HG03460 (cell line): Measurements from ENCODE around the gene NEDD4L.
"Not testable (repeated sequence)": the region's sequence is repeated elsewhere in the genome, so short reads cannot be mapped to it uniquely, and the experiment has no call there.

Experiments
- ATAC-seq: cut with Tn5 transposase; IDR thresholded peaks from one replicate; pipeline ENCODE4 v1.9.1; 2021; ENCODE audit not compliant: unreplicated experiment

Gene NEDD4L

DNA sequence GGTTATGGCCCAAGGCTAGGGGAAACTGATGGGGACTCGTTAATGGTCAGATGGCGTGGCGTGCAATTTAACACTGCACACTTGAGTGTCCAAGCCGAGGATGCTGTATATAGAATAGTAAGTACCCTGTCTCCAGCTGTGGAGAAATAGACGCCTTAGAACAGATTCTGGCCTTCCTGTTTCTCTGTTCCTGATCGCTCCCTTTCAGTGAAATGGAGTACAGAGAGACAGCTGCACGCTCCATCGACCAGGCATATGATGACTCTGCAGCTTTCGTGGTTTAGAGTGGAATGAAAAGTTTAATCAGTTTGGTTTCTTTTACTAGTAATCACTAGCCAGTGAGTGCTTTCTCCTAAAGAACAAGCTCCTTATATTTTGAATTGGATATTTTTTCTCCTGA lies 213.4 kb downstream of the NEDD4L start:
- ATAC-seq: no peak

DNA sequence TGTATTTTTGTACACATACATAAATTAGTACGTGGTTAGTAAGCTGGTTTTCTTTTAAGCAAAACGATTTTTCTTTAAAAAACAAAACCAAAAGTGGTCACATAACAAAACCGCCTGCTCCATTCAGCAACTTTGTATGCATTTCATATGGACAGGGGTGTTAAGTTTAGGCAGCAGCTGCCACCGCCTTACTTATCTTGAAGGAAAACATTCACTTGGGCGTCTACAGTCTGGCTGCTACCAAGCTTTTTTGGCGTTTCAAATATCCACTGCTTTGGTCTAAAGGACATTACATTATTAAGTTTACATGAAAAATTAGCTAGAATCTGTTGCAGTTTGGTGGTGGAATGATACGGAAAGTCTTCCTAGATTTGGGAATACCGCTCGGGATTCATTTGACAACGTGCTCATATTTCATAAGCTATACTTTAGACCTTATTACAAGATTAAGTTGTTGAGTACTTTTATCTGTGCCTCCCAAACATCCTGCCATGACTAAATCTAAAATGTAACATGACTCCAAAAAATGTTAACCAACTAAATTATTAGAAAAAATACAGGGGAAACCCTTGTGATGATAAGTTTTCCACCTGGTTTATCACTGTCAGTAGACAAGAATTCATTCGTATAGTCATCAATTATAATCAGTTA lies 214.8 kb downstream of the NEDD4L start:
- ATAC-seq: no peak

DNA sequence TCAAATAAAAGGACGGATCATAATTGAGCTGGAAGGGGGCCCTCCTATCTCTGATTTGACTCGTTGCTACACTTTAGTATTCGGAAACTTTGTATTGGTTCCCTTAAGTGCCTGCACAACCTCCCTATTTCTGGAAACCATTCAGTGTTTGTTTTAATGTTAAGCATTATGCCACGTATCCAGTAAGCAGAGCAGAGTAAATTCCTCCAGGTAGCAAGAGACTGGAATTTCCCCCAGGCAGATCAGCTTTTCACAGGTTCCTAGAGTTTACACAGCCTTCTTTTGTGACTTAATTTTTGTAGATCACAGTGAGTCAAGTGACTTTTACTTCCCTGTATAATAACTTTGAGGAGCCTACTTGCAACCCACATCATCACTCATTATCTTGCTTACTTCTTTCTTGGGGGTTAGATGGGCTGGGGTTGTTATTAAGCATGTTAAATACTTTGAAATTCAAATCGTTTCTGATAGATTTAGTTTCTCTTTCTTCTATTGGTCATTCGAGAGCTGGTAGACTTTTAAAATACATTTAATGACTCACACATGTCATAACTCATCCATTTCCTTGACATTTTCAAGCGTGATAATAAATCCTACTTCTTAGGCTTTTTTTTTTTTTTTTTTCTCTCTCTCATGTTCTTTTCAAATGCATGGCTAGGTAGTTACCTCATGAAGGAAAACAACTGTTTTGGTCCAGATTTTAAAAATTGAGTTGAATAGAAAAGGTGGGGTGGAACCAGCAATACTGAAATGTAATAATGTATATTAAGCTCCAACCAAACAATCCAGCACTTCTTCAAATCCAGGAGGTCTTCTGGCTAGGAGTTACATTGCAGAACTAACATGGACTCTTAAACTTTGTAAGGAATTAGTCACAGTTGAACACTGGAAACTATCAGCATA lies 219.3 kb downstream of the NEDD4L start:
- ATAC-seq: no peak

DNA sequence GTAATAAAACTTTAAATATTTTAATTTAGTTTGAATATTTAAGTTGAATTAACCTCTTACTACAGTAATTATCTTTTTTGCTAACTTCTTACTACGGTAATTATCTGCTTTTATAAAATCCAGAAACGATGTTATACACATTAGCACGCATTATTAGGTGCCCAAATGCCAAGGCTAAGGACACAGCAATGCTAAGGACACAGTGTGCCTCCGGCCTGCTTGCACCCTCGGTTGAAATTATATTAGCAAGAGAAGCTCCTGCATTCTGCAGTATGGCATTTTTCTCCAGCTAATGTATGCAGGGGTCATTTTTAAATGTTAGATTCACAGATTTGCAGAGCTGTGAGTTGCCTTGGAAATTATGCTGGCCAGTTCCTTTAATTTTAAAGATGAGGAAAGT lies 220.0 kb downstream of the NEDD4L start:
- no peak for ATAC-seq

DNA sequence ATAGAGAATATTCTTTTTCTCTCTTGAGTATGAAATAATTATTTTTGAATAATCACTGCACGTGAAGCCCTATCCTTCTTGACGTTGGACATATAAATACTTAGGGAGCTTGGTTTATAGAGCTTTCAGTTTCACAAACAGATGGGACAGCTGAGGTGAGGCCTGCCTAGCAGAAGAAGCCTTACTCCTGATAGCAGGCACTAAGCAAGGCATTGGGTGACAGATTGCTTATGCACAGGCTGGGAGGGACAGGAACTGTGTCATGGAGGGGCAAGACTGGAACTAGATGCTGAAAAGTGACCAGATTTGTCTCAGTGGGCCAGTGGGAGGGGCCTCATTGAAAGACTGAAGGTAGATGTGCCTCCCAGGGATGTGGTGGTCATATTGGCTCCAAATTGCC lies 220.8 kb downstream of the NEDD4L start:
- no peak for ATAC-seq

DNA sequence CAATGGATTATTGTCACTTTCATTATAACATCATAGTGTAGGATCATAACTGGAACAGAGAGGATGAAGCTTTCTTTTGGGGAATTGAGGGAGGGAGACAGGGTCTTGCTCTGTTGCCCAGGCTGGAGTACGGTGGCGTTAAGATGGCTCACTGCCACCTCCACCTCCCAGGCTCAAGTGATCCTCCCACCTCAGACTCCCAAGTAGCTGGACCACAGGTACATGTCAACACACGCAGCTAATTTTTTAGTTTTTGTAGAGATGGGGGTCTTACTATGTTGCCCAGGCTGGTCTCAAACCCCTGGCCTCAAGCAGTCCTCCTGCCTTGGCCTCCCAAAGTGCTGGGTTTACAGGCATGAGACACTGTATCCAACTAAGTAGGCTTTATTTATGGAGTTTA lies 221.5 kb downstream of the NEDD4L start:
- ATAC-seq: not testable (repeated sequence)

DNA sequence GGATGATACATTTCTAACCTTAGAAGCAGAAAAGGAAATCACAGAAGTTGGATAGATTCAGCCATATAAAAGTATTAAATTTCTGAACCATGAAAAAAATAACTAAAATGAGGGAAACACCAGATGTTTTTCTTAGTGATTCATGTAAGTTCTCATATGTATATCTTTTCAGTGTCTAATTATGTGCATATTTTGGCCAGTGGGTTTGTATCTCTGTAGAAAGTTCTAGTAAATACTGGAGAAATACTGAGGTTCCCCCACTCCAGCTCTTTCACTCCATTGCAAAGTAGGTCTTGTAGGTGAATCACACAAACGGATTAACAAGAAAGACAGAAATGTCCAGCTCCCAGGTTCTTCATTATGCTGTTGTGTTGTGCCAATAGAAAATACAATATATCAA lies 222.3 kb downstream of the NEDD4L start:
- no peak for ATAC-seq

DNA sequence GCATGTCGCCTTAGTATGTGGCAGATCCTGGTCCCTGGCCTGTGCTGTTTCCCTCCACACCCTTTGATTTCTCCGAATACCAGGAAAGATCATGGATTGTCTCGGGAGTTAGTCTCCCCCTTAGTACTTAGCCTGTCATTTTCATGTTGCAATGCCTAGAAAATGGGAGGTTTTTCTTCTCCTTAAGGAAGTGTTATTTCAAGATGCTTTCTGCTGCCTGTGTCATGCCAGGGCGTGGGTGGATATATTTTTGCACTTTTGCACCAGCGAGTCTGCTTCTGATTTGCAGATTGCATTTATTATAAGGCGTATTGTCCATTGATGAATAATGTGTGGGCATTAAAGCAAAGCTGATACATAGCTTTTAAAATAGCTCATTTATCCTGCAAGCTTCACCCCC lies 223.5 kb downstream of the NEDD4L start:
- no peak for ATAC-seq

DNA sequence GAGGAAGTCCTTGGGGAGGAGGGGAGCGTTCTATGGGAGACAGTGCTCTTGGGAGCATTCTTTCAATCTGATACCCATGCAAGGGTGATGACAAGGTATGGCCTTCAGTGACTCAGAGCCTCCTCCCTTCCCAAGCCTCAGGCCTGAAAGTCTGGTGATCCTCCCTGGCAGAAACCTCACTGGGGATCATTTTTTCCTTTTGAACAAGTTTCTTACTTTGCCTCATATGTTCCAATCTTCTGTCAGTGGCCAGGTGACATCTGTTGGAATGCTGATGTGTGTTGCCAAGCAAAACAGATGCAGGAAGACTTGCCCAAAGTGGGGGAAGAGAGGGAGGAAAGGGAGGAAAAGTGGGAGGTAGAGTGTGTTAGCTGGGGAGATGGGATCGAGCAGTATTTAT lies 224.8 kb downstream of the NEDD4L start:
- no peak for ATAC-seq

DNA sequence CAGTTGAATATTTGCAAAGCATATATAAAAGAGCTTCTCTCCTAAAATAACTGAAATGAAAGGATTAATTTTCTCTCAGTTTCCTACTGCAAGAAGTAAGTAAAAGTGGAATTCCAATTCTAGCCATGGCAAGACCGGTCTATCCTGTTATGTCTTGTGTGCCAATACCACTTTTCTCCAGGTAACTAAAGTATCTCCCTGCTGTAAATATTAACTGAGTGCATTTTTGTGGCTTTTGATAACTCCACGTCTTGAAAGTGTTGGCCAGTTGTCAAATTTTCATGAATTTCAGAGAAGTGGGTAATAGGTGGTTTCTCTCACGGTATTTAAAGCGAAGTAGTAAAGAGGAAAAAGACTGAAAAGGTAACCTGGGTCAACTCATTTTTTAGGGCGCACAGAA lies 225.9 kb downstream of the NEDD4L start:
- ATAC-seq: no peak

DNA sequence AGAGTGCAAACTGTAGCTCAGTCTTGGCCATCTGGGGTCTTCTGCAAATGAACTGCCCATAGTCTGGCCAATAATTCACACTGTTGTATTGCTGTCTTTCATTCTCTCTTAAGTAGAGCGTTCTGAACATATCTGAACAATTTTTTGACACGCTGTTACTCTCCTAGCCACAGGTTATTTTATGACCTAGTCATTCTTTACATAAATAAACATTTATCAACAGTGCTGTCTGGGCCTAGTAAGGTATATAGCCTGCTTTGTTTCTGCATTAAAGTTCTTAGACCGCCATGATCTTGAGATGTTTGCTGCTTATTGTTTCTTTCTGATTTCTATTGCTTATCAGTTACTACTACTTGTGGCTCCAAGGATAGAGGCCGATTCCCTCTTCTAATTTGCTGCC lies 226.4 kb downstream of the NEDD4L start:
- ATAC-seq: no peak

DNA sequence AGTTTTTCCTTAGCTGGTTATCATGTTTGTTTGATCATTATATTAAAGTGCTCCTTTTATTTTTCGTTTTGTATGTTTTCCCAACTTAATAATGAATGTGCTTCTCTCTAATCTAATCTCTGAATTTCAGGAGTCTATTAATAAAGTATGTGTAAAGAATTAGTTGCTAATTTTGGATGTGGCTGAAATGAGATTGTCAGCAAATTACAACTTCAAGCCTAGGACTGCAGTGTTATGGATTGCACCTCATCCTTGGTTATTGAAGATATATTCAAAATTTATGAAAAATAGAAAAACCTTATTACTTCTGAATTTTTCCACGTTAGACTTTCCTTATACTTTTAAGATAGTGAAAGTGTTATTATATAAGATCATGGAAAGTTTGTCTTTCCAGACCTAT lies 227.7 kb downstream of the NEDD4L start:
- no peak for ATAC-seq

DNA sequence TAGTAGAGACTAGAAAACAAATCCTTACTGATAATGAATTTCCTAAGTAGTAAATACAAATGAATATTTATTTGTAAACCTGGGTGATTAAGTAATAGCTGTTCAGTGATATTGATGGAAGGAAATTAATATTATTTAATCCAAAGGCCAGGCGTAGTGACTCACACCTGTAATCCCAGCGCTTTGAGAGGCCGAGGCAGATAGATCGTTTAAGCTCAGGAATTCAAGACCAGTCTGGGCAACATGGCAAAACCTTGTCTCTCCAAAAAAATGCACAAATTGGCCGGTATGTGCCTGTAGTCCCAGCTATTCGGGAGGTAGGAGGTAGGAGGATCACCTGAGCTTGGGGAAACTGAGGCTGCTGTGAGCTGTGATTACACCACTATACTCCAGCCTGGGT lies 228.2 kb downstream of the NEDD4L start:
- no peak for ATAC-seq

DNA sequence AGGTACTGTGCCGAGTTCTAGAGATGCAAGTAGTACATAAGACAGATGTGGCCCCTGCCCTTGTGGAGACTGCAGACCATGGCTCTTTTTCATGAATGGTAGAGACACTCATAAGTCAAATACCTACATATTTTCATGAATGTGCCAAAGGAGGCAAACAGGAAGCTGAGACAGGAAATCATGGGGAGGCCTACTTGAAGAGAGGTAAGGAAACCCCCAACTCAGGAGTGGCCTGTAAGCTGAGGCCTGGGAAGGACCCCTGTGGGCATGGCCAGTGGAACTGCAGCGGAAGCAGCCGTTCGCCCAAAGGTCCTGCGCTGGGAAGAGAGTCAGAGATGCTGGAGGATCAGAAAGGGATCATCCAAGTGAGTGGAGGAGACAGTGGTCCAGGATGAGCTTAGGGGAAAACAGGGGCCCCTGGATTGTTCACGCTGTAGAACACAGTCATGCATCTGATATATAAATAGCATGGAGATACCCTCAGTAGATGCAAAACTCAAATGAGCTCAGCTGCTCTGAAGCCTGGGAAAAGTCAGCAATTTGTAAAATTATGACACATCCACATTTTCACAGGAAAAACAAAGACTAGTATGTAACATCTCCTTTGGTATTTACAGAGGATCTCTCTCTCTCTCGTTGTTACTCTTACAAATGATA lies 228.9 kb downstream of the NEDD4L start:
- ATAC-seq: no peak

DNA sequence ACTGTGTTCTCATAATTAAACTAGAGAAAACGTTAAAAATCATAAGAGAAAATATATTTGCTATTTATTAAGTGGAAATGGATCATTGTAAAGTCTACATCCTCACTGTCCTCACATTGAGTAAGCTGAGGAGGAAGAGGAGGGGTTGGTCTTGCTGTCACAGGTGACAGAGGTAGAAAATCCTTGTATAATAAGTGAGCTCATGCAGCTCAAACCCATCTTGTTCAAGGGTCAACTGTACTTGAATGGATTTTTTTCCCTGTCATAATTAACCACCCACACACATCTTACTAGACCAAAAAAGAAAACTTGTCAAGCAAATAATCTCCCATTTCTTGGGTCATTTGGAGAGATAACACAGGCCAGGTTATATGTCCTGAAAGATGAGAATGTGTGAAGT lies 231.2 kb downstream of the NEDD4L start:
- ATAC-seq: no peak

DNA sequence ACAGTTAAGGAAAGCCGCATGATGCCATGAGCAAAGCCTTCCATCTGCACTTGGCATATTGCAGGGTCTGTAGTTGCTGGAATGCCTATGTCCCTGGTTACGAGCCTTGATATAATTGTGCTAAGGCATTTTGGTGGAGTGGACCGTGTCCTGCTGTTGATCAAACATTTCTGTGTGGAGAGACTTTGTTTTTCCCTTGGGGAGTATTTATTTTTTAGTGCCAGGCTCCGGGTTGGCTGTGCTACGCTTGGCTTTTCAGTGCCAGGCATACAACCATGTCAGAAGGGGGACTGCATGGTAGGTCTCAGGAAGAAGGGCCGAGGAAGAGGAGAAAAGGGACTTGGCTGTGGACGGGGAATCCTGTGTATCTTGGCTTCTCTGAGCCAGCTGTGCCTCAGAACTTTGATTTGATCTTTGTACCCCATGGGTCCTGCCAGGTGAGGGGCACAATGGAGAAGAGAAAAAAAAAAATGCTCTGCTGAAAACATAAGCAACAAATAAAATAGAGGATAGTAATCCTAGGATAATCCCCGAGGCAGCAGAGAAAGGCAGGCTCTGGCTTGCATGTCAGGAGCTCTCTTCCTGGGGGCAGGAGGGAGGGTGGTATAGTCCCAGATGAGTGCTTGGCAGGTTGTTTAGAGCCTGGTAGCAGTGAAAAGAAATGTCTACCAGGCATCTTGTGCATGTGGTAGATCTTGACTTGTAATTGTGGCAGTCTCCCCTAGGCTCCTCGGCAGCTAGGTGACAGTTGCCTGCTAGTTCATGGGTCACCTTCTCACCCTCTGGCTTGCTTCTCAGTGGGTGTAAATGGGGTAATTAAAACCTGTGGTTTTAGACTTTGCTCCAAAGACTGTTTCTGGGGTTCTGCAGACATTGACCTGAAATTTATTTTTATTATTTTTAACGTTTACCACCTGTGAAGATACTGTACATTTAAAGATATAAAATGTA lies 233.0 kb downstream of the NEDD4L start:
- ATAC-seq: no peak

DNA sequence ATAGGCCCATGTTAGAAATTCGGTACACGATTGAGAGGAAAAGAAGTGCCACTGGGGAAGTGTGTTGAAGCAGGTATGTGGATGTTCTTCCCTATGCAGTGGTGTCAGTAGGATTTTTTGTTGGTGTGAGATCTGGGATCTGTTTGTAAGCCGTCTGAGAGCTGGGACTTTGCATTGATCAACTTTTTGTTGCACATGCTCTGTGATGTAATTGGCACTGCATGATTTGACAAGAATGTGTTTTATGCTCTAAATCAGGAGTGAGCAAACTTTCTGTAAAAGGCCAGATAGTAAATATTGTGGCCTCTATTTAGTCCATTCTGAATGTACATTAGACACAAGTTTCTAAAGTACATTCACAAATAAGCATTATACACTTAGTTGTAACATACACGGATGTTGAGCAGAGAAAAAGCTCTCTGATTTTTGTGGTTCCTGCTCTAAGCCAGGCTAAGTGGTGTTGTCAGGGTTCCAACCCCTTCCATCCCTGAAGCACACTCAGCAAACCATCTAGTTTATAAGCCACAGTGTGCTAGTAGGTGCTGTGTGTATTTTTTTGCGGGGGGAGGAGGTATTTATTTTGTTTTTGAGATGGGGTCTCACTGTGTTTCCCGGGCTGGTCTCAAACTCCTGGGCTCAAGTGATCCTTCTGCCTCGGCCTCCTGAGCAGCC lies 235.6 kb downstream of the NEDD4L start:
- no peak for ATAC-seq

DNA sequence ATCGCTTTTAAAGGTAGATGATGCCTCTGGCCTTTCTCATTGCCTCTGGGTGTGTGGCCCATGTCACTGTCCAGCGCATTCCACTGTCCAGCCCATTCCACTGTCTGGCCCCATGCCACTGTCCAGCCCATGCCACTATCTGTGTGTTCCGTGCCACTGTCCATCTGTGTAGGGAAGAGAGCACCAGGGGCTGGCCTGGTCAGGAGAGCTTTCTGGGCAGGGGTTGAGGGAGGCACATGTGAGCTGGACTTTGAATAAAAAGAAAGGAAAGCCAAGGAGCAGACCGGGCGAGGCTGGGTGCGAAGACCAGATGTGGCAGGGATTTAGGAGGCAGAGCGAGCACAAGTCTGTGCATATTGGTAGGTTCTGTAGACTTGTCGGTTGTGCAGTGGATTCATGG lies 236.2 kb downstream of the NEDD4L start:
- no peak for ATAC-seq

DNA sequence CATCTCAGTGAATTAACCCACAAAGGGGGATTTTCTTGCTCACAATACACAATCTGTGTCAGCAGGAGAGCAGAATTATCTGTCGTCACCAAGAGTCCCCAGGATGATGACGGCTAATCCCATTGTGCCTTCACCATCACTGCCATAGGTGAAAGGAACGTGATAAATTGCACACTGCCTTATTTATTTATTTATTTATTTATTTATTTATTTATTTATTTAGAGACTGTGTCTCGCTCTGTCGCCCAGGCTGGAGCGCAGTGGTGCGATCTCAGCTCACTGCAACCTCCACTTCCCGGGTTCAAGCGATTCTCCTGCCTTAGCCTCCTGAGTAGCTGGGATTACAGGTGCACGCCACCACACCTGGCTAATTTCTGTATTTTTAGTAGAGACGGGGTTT lies 238.8 kb downstream of the NEDD4L start:
- not testable (repeated sequence) for ATAC-seq

DNA sequence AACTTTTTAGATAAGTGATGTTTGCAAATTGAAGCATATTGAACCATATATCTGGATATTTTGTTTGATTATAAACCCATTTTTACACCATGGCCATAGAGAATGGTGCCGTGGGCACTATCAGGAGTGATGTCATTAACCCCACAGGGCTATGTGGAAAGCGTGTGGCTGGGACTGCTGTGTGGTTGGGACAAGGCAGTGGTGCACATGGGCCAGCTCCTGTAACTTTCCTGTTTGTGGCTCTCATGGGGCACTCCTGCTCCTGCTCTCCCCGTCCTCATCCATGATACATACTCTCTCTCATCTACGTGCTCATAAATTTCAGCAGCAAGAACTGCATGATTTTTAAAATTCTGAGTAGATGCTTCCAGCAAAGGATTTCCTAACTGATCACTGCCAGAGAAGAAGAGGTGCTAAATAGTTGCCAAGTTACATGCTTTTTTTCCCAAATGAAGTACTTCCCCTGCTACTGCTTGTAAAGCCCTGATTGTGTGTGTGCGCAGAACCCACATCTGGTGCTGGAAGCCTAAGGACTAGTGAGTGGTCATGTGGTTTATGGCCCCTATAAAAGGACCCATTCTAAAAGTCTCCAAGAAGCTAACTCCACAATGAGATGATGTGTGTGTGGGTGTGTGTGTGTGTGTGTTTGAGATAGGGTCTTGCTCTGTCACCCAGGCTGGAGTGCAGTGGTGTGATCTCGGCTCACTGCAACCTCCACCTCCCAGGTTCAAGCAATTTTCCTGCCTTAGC lies 240.8 kb downstream of the NEDD4L start:
- no peak for ATAC-seq
